TTC549 (cell line): ENCODE measurements around the gene CKMT1A.

Source experiments
- FAIRE-seq: peaks from 2 replicates; lab custom pipeline; 2012; peaks lifted over from hg19 to GRCh38; lab: Jason Lieb, UNC

The CKMT1A gene

GRCh38 chr15:43748376-43748775, 54.7 kb downstream of the CKMT1A start:
- no peak for FAIRE-seq
